Osteocyte (in vitro differentiated cells): ENCODE measurements around the gene KAZN. TPM values are rescaled to one million over a fixed set of nuclear protein-coding genes. Genes with fewer than 3 reads are reported as not detected.

ENCODE experiments used
- DNase-seq: peaks from one replicate; pipeline ENCODE4 v3.0.0; 2021; ENCODE audit warnings: mixed read lengths; ENCODE audit not compliant: unreplicated experiment; ENCODE audit errors: extremely low spot score
- H3K27ac Mint-ChIP-seq: one replicate; pipeline ENCODE4 v1.8.0; 2021; ENCODE audit warnings: mild to moderate bottlenecking, mixed read lengths; ENCODE audit not compliant: unreplicated experiment
- H3K27me3 Mint-ChIP-seq: one replicate; pipeline ENCODE4 v1.8.0; 2021; ENCODE audit warnings: mixed read lengths; ENCODE audit not compliant: unreplicated experiment
- H3K36me3 Mint-ChIP-seq: one replicate; pipeline ENCODE4 v1.8.0; 2021; ENCODE audit warnings: mixed read lengths; ENCODE audit not compliant: unreplicated experiment
- H3K4me1 Mint-ChIP-seq: one replicate; pipeline ENCODE4 v1.8.0; 2021; ENCODE audit warnings: mixed read lengths; ENCODE audit not compliant: unreplicated experiment
- H3K4me3 Mint-ChIP-seq: one replicate; pipeline ENCODE4 v1.8.0; 2021; ENCODE audit warnings: mild to moderate bottlenecking, moderate library complexity, mixed read lengths; ENCODE audit not compliant: unreplicated experiment
- H3K9me3 Mint-ChIP-seq: one replicate; pipeline ENCODE4 v1.8.0; 2021; ENCODE audit warnings: mixed read lengths; ENCODE audit not compliant: unreplicated experiment
- total RNA-seq: library from RNA; stranded (reverse); gene quantifications from 2 replicates; pipeline ENCODE4 v1.2.1, GENCODE V29; 2021
- TF ChIP-seq, protein P1 (sequence below): fragments of 200-600 bp; sonication (generic); IDR thresholded peaks from 2 replicates; pipeline ENCODE4 v1.5.0; 2021; ENCODE audit warnings: antibody characterized with exemption, mild to moderate bottlenecking, moderate library complexity

Gene KAZN
- total RNA-seq, 1 donor from 2014 or later: 47.1 TPM

DNA sequence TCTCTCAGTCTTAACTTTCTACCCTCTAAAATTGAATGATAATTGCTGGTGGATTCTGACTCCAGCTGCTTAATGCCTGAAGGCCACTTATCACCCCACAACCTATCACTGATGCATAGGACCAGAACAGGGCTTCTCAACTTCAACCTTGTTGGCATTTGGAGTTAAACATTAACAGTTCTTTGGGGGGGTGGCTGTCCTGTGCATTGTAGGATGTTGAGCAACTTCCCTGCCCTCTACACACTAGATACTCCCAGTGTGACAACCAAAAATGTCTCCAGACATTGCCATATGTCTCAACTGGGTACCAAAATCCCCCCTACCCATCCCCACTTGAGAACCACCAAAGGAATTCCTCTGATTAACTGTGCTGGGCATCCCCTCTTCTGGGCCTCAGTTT, 279.6 kb downstream of the KAZN start:
- Mint-ChIP-seq H3K36me3 (no peaks in the 10 kb centered on the region), H3K4me3 (no peak overlapping the region), H3K9me3 (no peaks in the 10 kb centered on the region), H3K27me3 (peaks cover 5% of the 10 kb centered on the region), H3K4me1 (no peaks in the 10 kb centered on the region), H3K27ac (no peak overlapping the region)
- no peak for DNase-seq
- TF ChIP-seq, protein P1, sequence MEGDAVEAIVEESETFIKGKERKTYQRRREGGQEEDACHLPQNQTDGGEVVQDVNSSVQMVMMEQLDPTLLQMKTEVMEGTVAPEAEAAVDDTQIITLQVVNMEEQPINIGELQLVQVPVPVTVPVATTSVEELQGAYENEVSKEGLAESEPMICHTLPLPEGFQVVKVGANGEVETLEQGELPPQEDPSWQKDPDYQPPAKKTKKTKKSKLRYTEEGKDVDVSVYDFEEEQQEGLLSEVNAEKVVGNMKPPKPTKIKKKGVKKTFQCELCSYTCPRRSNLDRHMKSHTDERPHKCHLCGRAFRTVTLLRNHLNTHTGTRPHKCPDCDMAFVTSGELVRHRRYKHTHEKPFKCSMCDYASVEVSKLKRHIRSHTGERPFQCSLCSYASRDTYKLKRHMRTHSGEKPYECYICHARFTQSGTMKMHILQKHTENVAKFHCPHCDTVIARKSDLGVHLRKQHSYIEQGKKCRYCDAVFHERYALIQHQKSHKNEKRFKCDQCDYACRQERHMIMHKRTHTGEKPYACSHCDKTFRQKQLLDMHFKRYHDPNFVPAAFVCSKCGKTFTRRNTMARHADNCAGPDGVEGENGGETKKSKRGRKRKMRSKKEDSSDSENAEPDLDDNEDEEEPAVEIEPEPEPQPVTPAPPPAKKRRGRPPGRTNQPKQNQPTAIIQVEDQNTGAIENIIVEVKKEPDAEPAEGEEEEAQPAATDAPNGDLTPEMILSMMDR: no peak

DNA sequence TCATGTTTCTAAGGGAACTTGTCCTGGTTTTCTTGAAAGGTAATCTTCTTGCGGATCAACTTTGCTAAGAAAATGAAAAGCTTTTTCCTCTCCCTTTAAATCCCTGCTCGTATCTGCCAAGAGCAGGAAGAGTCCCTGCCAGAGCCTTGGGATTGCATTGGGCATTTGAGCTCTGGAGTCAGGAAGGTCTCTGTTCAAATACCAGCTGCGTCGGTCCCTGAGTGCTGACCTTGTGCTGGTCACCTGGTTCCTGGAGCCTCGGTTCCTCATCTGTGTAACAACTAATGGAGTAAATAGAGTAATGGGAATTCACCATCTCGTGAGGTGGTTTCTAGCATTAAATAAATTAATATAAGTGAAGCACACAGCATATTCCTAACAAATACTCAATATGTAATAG, 280.5 kb downstream of the KAZN start:
- TF ChIP-seq, protein P1: no peak
- no peak overlapping the region for H3K27ac Mint-ChIP-seq

DNA sequence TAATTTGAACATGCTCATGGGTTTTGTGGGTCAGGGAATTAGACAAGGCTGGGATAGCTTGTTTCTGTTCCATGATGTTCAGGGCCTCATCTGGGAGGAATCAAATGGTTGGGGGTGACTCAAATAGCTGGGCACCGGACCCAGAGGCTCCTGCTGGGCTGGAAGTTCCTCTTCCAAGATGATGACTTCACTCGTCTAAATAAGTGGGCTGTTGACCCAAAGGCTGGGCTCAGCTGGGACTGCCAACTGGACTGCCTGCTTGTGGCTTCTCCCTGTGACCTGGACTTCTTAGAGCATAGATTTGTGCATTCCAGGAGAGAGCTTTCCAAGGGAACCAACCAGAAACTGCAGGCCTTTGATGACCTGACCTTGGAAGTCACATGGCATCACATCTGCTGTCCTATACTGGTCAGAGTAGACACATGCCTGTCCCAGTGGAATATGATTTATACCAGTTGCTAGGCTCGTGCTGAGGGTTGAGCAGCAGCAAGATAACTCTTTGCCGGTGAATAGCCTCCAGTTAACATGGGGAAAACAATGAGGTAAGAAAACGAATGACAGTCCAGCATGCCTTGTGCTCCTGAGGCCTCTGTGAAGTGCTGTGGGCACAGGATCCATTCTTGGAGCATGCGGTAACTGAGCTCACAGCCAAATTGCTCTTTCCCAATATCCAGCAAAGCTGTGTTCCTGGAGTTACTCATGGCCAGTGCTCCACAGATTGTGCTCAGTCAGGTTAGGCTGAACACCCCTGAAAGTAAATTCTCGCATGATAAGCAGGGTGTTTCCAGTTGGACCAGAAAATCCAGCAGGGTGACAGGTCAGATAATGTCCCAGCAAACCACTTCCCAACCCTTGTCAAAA, 282.2 kb downstream of the KAZN start:
- H3K4me1 Mint-ChIP-seq: no peaks in the 10 kb centered on the region
- H3K4me3 Mint-ChIP-seq: no peak overlapping the region
- H3K27ac Mint-ChIP-seq: no peak overlapping the region
- H3K36me3 Mint-ChIP-seq: no peaks in the 10 kb centered on the region
- H3K9me3 Mint-ChIP-seq: no peaks in the 10 kb centered on the region
- H3K27me3 Mint-ChIP-seq: peaks cover 2% of the 10 kb centered on the region
- TF ChIP-seq, protein P1: no peak
- DNase-seq: no peak

More for the DNA sequence above, 280.5 kb downstream of the KAZN start:
- Mint-ChIP-seq H3K27me3 (peaks cover 5% of the 10 kb centered on the region), H3K4me1 (no peaks in the 10 kb centered on the region), H3K9me3 (no peaks in the 10 kb centered on the region), H3K4me3 (no peak overlapping the region), H3K36me3 (no peaks in the 10 kb centered on the region)
- no peak for DNase-seq

DNA sequence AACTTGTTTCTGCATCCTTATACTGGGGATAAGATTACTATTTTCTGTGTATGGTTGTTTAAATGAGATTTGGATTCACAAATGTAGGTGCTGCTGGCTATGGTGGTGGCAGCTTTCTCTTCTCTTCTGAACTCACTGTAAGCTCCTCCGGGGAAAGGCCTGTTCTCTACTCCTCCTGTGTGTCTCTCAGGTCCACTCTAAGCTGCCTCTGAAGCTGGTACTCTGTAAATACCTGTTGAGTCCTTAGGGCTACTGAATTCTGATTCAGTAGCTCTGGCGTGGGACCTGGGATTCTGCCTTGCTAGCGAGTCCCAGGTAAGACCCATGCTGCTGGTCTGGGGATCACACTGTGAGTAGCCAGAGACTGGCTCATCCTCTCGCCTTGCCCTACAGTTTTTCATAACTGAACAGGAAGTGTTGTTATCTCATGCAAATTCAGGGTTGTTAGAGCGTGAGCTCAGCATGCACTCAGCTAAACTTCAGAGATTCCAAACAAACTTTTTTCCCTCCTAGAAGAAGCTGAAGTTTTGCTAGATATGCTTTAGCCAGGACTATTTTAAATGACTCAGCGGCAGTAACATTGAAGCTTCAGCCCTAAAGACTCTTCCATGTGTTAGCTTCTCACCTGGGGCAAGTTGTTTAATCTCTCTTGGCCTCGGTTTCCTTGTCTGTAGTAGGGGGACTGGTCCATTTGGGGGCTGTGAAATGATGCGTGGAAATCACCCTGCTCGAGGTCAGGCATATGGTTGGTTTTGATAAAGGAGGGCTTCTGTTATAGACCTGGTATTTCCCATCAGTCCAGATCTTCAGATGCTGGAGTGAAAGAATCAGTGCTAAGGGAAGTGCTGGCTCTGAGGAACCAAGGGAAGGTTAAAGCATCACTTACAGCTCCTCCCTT, 283.5 kb downstream of the KAZN start:
- H3K9me3 Mint-ChIP-seq: no peaks in the 10 kb centered on the region
- H3K27me3 Mint-ChIP-seq: no peaks in the 10 kb centered on the region
- TF ChIP-seq, protein P1: no peak
- H3K27ac Mint-ChIP-seq: no peak overlapping the region
- no peak overlapping the region for H3K4me3 Mint-ChIP-seq
- H3K4me1 Mint-ChIP-seq: no peaks in the 10 kb centered on the region
- H3K36me3 Mint-ChIP-seq: no peaks in the 10 kb centered on the region
- DNase-seq: no peak
